Measurements from ENCODE around the gene NAA15. TPM values are rescaled to one million over a fixed set of nuclear protein-coding genes. Genes with fewer than 3 reads are reported as not detected.

The NAA15 gene
- total RNA-seq, 1 experiment from 2014 or later: 55.0 TPM

GRCh38 chr4:139314047-139314800 is 12.9 kb downstream of the NAA15 start:
- H3K4me1 ChIP-seq (ENCODE audit: control insufficient read depth, insufficient read depth, low read length): 0 out of 2 replicates have a peak, but pooled peaks cover 3% of the 10 kb centered on the region
- no peak for ATAC-seq
- CTCF ChIA-PET: no interaction called here
- POLR2A ChIA-PET: no interaction called here
- no peak overlapping the region for H3K4me3 ChIP-seq (ENCODE audit: low read depth in 2 of 2, low read length in 2 of 2)
- intact Hi-C loops (cut with micrococcal nuclease; ENCODE audit: unreplicated experiment) (no loop called here), in situ Hi-C loops (cut with HindIII; ENCODE audit: low pct_unique_long_range_greater_than_20kb, low sequenced_read_pairs) (no loop called here)
- DNase-seq (ENCODE audit: low read depth, low spot score): no peak
- no peaks in the 10 kb centered on the region for H3K9me3 ChIP-seq (ENCODE audit: control insufficient read depth, insufficient read depth, low read depth, low read length)
- H3K36me3 ChIP-seq (ENCODE audit: control insufficient read depth, insufficient read depth, low read length): peaks cover 2% of the 10 kb centered on the region
- no peaks in the 10 kb centered on the region for H3K27me3 ChIP-seq (ENCODE audit: control insufficient read depth, insufficient read depth, low read length)
- TF ChIP-seq POLR2AphosphoS5 (IDR thresholded peaks at IDR 0.05; ENCODE audit: low read depth, low read length): no peak
- no peak overlapping the region for H3K27ac ChIP-seq (ENCODE audit: low read length)
- no TSS peak for BruUV-seq (replicated peaks)

GRCh38 chr4:139315221-139315675 is 13.9 kb downstream of the NAA15 start:
- no peak overlapping the region for H3K27ac ChIP-seq (ENCODE audit: low read length)
- ChIA-PET CTCF (no interaction called here), POLR2A (no interaction called here)
- intact Hi-C loops (cut with micrococcal nuclease; ENCODE audit: unreplicated experiment): no loop called here
- in situ Hi-C loops (cut with HindIII; ENCODE audit: low pct_unique_long_range_greater_than_20kb, low sequenced_read_pairs): no loop called here
- H3K4me3 ChIP-seq (ENCODE audit: low read depth in 2 of 2, low read length in 2 of 2): no peak overlapping the region
- peaks cover 3% of the 10 kb centered on the region; the same call in 1 of the 2 replicates for H3K4me1 ChIP-seq (ENCODE audit: control insufficient read depth, insufficient read depth, low read length)
- H3K9me3 ChIP-seq (ENCODE audit: control insufficient read depth, insufficient read depth, low read depth, low read length): no peaks in the 10 kb centered on the region
- peaks cover 2% of the 10 kb centered on the region for H3K36me3 ChIP-seq (ENCODE audit: control insufficient read depth, insufficient read depth, low read length)
- 0 out of 2 replicates have a peak, but pooled peaks have one; percentile 21 for ATAC-seq
- no TSS peak for BruUV-seq (replicated peaks)
- no peak for DNase-seq (ENCODE audit: low read depth, low spot score)
- no peaks in the 10 kb centered on the region for H3K27me3 ChIP-seq (ENCODE audit: control insufficient read depth, insufficient read depth, low read length)
- TF ChIP-seq TCF7L2 (IDR thresholded peaks at IDR 0.05; ENCODE audit: low read depth, low read length): no peak
- TF ChIP-seq POLR2AphosphoS5 (IDR thresholded peaks at IDR 0.05; ENCODE audit: low read depth, low read length): no peak
- TF ChIP-seq SIN3A (IDR thresholded peaks at IDR 0.05; ENCODE audit: borderline replicate concordance, insufficient read depth, low read depth, low read length): no peak
- TF ChIP-seq CTCF (IDR thresholded peaks at IDR 0.05): no peak
- TF ChIP-seq, protein P1, sequence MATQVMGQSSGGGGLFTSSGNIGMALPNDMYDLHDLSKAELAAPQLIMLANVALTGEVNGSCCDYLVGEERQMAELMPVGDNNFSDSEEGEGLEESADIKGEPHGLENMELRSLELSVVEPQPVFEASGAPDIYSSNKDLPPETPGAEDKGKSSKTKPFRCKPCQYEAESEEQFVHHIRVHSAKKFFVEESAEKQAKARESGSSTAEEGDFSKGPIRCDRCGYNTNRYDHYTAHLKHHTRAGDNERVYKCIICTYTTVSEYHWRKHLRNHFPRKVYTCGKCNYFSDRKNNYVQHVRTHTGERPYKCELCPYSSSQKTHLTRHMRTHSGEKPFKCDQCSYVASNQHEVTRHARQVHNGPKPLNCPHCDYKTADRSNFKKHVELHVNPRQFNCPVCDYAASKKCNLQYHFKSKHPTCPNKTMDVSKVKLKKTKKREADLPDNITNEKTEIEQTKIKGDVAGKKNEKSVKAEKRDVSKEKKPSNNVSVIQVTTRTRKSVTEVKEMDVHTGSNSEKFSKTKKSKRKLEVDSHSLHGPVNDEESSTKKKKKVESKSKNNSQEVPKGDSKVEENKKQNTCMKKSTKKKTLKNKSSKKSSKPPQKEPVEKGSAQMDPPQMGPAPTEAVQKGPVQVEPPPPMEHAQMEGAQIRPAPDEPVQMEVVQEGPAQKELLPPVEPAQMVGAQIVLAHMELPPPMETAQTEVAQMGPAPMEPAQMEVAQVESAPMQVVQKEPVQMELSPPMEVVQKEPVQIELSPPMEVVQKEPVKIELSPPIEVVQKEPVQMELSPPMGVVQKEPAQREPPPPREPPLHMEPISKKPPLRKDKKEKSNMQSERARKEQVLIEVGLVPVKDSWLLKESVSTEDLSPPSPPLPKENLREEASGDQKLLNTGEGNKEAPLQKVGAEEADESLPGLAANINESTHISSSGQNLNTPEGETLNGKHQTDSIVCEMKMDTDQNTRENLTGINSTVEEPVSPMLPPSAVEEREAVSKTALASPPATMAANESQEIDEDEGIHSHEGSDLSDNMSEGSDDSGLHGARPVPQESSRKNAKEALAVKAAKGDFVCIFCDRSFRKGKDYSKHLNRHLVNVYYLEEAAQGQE (IDR thresholded peaks at IDR 0.05; ENCODE audit: insufficient read depth in 1 of 2, low read depth in 2 of 2, low read length in 1 of 2): no peak

- no TSS peak for BruUV-seq (replicated peaks)
- H3K4me3 ChIP-seq (ENCODE audit: low read depth in 2 of 2, low read length in 2 of 2): no peak overlapping the region
- H3K4me1 ChIP-seq (ENCODE audit: control insufficient read depth, insufficient read depth, low read length): peaks cover 3% of the 10 kb centered on the region; the same call in 1 of the 2 replicates
- H3K27ac ChIP-seq (ENCODE audit: low read length): no peak overlapping the region
- no peaks in the 10 kb centered on the region for H3K9me3 ChIP-seq (ENCODE audit: control insufficient read depth, insufficient read depth, low read depth, low read length)
- ChIA-PET CTCF (no interaction called here), POLR2A (no interaction called here)
- ATAC-seq (no peak), DNase-seq (ENCODE audit: low read depth, low spot score) (no peak)
- H3K27me3 ChIP-seq (ENCODE audit: control insufficient read depth, insufficient read depth, low read length): no peaks in the 10 kb centered on the region
- no peak for TF ChIP-seq SIN3A (IDR thresholded peaks at IDR 0.05; ENCODE audit: borderline replicate concordance, insufficient read depth, low read depth, low read length)
- no peak for TF ChIP-seq POLR2AphosphoS5 (IDR thresholded peaks at IDR 0.05; ENCODE audit: low read depth, low read length)
- TF ChIP-seq, protein P1 (IDR thresholded peaks at IDR 0.05; ENCODE audit: insufficient read depth in 1 of 2, low read depth in 2 of 2, low read length in 1 of 2): no peak
- no peak for TF ChIP-seq CTCF (IDR thresholded peaks at IDR 0.05)
- TF ChIP-seq TCF7L2 (IDR thresholded peaks at IDR 0.05; ENCODE audit: low read depth, low read length): no peak
- H3K36me3 ChIP-seq (ENCODE audit: control insufficient read depth, insufficient read depth, low read length): peaks cover 2% of the 10 kb centered on the region
- in situ Hi-C loops (cut with HindIII; ENCODE audit: low pct_unique_long_range_greater_than_20kb, low sequenced_read_pairs): no loop called here
- intact Hi-C loops (cut with micrococcal nuclease; ENCODE audit: unreplicated experiment): no loop called here
Observed at GRCh38 chr4:139316733-139317132, 15.4 kb downstream of the NAA15 start.

All from Panc1 (cell line).